RWPE1 (cell line): ENCODE measurements around the gene QSOX2.

ENCODE experiments used
- CTCF ChIA-PET: fragments of 350-600 bp; sonication (Branson Sonifier 250); formaldehyde crosslinking; extraction: SDS; loops from one replicate; lab custom pipeline; 2021; lab: Yijun Ruan, JAX
- POLR2A ChIA-PET: fragments of 400-600 bp; formaldehyde crosslinking; extraction: SDS; loops from one replicate; lab custom pipeline; 2020; ENCODE audit warnings: antibody characterized with exemption; ENCODE audit not compliant: low non-redundant PET; lab: Yijun Ruan, JAX
- DNase-seq: peaks from one replicate; pipeline ENCODE4 v3.0.0; 2012; ENCODE audit warnings: low spot score
- H3K27ac ChIP-seq: fragments of 450-650 bp; 2 replicates; pipeline ENCODE4 v1.5.1; 2017
- CTCF ChIP-seq: fragments of 450-650 bp; conservative IDR thresholded peaks from 2 replicates; pipeline ENCODE4 v1.5.1; 2017; ENCODE audit warnings: low read depth, mild to moderate bottlenecking

Gene QSOX2

GRCh38 chr9:136173648-136174290 lies 71.8 kb downstream of the QSOX2 start:
- H3K27ac ChIP-seq, result no peak overlapping the region
- no peak for DNase-seq
- CTCF ChIA-PET, result interaction anchor here (0.8 kb wide), 1 partner anchor 12 kb away, joined by 4 read pairs; no protein-coding TSS in a partner anchor
- TF ChIP-seq CTCF, result no peak
- POLR2A ChIA-PET, result no interaction called here

GRCh38 chr9:136172412-136173079 lies 73.1 kb downstream of the QSOX2 start:
- ChIA-PET POLR2A (no interaction called here), CTCF (no interaction called here)
- no peak overlapping the region for H3K27ac ChIP-seq
- DNase-seq, result no peak
- no peak for TF ChIP-seq CTCF

- no peak for DNase-seq
- no peak overlapping the region for H3K27ac ChIP-seq
- ChIA-PET POLR2A (no interaction called here), CTCF (interaction anchor here (0.8 kb wide), 1 partner anchor 13 kb away, joined by 9 read pairs; no protein-coding TSS in a partner anchor)
- TF ChIP-seq CTCF, result no peak
These were observed 73.7 kb downstream of the QSOX2 start for GRCh38 chr9:136171801-136172411.

GRCh38 chr9:136171009-136171800 lies 74.4 kb downstream of the QSOX2 start:
- TF ChIP-seq CTCF, result no peak
- H3K27ac ChIP-seq, result no peak overlapping the region
- POLR2A ChIA-PET, result no interaction called here
- no peak for DNase-seq
- CTCF ChIA-PET, result interaction anchor here (0.5 to 1.6 kb wide), 21 partner anchors 11 to 372 kb away, joined by 3 to 13 read pairs (median 3); no protein-coding TSS in a partner anchor

- CTCF ChIA-PET, result interaction anchor here (0.5 to 1.6 kb wide), 21 partner anchors 12 to 371 kb away, joined by 3 to 13 read pairs (median 3); partner anchors contain the start of gene LHX3
- DNase-seq, result peak; percentile 59
- peak; percentile 88 for TF ChIP-seq CTCF
- no peak overlapping the region for H3K27ac ChIP-seq
- POLR2A ChIA-PET, result no interaction called here
These were observed 75.4 kb downstream of the QSOX2 start for GRCh38 chr9:136170006-136170901.
